Measurements from ENCODE around the gene CTNNA3. TPM values are rescaled to one million over a fixed set of nuclear protein-coding genes. Genes with fewer than 3 reads are reported as not detected.

CTNNA3 gene
- polyA plus RNA-seq, 6 donors from 2014 or later = 0.38 to 1.2 TPM; not detected in 4

DNA sequence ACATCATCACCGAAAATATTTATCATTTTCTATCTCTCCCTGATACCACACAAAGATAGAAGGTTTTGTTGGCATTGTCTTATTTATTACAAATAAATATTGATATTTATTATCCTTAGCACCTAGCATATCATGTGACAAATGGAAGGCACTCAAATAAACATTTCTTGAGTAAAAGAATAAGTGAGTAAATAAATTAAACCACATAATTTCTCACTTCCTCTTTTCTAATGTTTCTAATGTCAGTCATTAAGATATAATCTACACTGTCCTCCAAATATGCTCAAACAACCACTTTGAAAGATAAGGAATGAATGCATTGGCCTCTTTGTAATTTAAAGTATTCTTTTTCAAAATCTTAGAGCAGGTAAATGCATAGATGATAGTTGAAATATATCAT, 1797.9 kb downstream of the CTNNA3 start:
- Mint-ChIP-seq H3K27me3 (peaks cover 0 to 7% (median 0%) of the 10 kb centered on the region in 3 donors), H3K9me3 (peaks cover 0 to 8% (median 2%) of the 10 kb centered on the region in 7 donors), H3K4me1 (no peaks in the 10 kb centered on the region), H3K4me3 (no peak overlapping the region), H3K36me3 (no peaks in the 10 kb centered on the region), H3K27ac (no peak overlapping the region)
- ATAC-seq (ENCODE audit: low read depth in 2 of 2) (no peak), DNase-seq (no peak)

DNA sequence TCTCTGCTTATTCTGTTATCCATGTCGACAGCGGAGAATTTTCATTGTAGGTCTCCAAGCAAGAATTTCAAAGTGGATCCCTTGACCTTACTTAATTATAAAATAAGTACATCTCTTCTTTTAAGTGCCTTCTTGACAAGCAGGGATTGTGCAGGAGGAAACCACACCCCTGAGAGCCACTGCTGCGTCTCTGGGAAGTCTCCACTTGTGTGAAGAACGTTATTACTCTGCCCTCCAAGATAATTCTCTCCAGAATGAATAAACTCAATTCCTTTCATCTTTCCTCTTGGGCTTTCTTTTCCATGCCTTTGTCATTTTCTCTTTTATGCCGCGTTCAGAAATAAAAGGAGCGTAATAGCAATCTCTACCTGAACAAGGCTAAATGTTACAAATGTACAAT, 1801.0 kb downstream of the CTNNA3 start:
- peaks cover 0 to 7% (median 0%) of the 10 kb centered on the region in 3 donors for H3K27me3 Mint-ChIP-seq
- ATAC-seq (ENCODE audit: low read depth in 2 of 2) = no peak
- peaks cover 0 to 9% (median 0%) of the 10 kb centered on the region in 7 donors for H3K9me3 Mint-ChIP-seq
- no peak overlapping the region for H3K27ac Mint-ChIP-seq
- H3K36me3 Mint-ChIP-seq = no peaks in the 10 kb centered on the region
- no peaks in the 10 kb centered on the region for H3K4me1 Mint-ChIP-seq
- H3K4me3 Mint-ChIP-seq = no peak overlapping the region
- DNase-seq = no peak

DNA sequence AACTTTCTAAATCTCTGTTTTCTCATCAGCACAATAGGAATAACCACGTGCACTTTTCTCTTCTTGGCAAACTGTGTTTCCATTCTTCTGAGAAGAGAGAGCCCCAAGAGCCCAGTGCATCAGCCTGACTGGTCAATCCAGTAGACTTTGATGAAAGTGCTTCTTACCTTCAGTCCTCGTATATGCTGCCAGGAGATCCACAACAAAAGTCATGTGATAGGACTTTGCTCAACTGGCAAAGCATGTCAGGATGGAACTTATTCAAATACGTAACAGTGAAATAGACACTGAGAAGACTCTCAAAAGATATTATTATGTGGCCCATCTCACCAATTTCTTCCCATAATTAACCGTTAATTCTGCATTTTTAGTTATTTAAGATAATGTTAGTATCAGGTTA, 1801.6 kb downstream of the CTNNA3 start:
- no peak for DNase-seq
- H3K4me1 Mint-ChIP-seq = no peaks in the 10 kb centered on the region
- no peak overlapping the region for H3K27ac Mint-ChIP-seq
- no peak overlapping the region for H3K4me3 Mint-ChIP-seq
- no peaks in the 10 kb centered on the region for H3K36me3 Mint-ChIP-seq
- ATAC-seq (ENCODE audit: low read depth in 2 of 2) = no peak
- H3K27me3 Mint-ChIP-seq = peaks cover 0 to 7% (median 0%) of the 10 kb centered on the region in 3 donors
- peaks cover 0 to 9% (median 0%) of the 10 kb centered on the region in 7 donors for H3K9me3 Mint-ChIP-seq

GRCh38 chr10:65893676-65894075, 1802.3 kb downstream of the CTNNA3 start:
- DNase-seq (no peak), ATAC-seq (ENCODE audit: low read depth in 2 of 2) (no peak)
- no peak overlapping the region for H3K27ac Mint-ChIP-seq
- peaks cover 0 to 9% (median 0%) of the 10 kb centered on the region in 7 donors for H3K9me3 Mint-ChIP-seq
- H3K36me3 Mint-ChIP-seq = no peaks in the 10 kb centered on the region
- H3K4me3 Mint-ChIP-seq = no peak overlapping the region
- H3K4me1 Mint-ChIP-seq = no peaks in the 10 kb centered on the region
- peaks cover 0 to 7% (median 0%) of the 10 kb centered on the region in 3 donors for H3K27me3 Mint-ChIP-seq

DNA sequence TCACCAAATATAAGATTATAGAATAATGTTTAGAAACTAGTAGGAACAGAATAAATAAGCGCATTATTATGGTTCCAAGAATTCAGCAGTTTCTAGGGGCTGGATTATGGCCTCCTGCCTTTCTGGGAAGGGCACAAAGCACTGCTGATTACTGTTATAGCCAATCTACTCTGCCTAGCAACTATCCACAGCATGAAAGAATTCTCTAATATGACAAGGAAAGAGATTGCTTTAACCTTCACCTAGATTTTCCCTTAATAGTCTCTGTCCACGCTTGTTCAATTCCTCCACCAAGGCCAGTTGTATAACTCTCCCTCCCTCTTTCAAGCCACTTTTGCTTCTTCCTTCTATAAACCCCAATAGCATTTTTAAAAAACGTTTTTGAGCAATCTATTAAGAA, 1803.7 kb downstream of the CTNNA3 start:
- H3K36me3 Mint-ChIP-seq = no peaks in the 10 kb centered on the region
- no peak overlapping the region for H3K27ac Mint-ChIP-seq
- H3K4me3 Mint-ChIP-seq = no peak overlapping the region
- H3K27me3 Mint-ChIP-seq = peaks cover 0 to 1% (median 0%) of the 10 kb centered on the region in 3 donors
- H3K9me3 Mint-ChIP-seq = peaks cover 0 to 6% (median 3%) of the 10 kb centered on the region in 7 donors
- no peak for DNase-seq
- no peak for ATAC-seq (ENCODE audit: low read depth in 2 of 2)
- H3K4me1 Mint-ChIP-seq = no peaks in the 10 kb centered on the region

DNA sequence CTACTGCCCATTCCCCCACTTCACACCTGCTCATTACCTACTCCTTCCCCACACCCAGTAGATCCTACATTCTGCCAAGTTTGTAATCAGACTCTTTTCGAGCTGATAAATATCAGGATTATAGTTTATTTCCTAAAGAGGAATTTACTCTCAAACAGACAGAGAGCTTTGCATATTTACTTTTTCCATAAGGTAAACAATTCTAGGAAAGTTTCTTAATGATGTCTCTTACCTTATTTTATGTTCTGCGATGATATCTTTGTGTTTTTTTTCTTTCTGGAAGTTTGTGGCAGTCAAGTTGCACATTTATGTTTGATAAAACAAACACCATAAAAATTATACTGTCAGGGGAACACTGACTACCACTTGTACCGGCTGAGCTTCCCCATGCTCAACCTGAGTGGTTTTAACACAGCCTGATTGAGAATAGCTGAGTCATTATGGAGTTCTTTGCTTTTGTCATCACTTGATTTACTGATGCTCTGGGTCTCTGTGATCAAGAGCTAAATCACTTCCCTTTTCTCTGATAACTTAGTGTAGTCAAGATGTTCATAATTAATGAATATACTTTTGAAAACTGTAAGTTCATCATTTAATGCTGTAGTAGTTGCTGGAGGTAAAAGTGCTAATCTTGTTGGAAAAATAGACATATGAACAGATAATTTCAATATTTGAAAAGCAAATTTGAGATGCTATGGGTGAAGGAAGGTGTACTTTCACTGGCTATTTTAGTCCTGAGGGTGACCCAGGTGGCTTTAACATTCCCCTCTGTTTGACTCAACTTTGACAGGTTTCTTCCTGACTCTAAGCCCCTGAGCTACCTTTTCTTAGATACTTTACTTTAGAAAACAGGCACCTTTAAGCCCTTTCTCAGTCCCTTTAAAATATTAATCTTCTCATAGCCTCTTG, 1804.7 kb downstream of the CTNNA3 start:
- peaks cover 0 to 13% (median 5%) of the 10 kb centered on the region in 7 donors for H3K9me3 Mint-ChIP-seq
- no peaks in the 10 kb centered on the region for H3K36me3 Mint-ChIP-seq
- no peaks in the 10 kb centered on the region for H3K27me3 Mint-ChIP-seq
- no peaks in the 10 kb centered on the region for H3K4me1 Mint-ChIP-seq
- ATAC-seq (ENCODE audit: low read depth in 2 of 2) (no peak), DNase-seq (no peak)
- H3K4me3 Mint-ChIP-seq = no peak overlapping the region
- H3K27ac Mint-ChIP-seq = no peak overlapping the region

- Mint-ChIP-seq H3K9me3 (peaks cover 0 to 10% (median 0%) of the 10 kb centered on the region in 7 donors), H3K4me1 (no peaks in the 10 kb centered on the region), H3K4me3 (no peak overlapping the region), H3K27ac (no peak overlapping the region), H3K36me3 (no peaks in the 10 kb centered on the region), H3K27me3 (no peaks in the 10 kb centered on the region)
- no peak for DNase-seq
- ATAC-seq (ENCODE audit: low read depth in 2 of 2) = no peak
These were observed 1831.5 kb downstream of the CTNNA3 start for GRCh38 chr10:65864529-65864928.

DNA sequence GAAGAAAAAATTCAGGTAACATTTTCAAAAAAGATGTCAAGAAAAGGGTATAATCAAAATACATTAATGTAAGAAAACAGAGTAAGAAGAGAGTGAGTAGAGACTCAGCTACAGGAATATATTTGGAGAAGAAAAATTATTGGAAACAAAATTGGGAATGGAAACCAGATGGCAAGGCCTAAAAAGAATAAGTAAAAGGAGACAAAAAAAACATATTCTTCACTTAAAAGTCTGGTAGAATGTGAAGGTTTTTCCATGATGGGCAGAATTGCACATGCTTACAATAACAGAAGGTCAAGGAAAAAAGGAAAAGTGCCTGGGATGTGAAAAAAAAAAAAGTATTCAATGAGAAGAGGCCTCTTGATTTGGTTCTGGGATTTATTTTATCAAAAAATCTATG, 1832.0 kb downstream of the CTNNA3 start:
- Mint-ChIP-seq H3K36me3 (no peaks in the 10 kb centered on the region), H3K27me3 (no peaks in the 10 kb centered on the region), H3K4me1 (no peaks in the 10 kb centered on the region), H3K4me3 (no peak overlapping the region), H3K9me3 (peaks cover 0 to 10% (median 0%) of the 10 kb centered on the region in 7 donors), H3K27ac (no peak overlapping the region)
- DNase-seq (no peak), ATAC-seq (ENCODE audit: low read depth in 2 of 2) (no peak)

Other genes with a start within 250 kb of the CTNNA3 start
- under 1 TPM in 1 of 6 donors, not detected in 5; 0.70 TPM for gene DNAJC12, start 142.0 kb upstream of the CTNNA3 start, polyA plus RNA-seq (ENCODE audit: low read depth in 6 of 6)
- 10 to 100 TPM; 16.5 to 34.4 (median 21.0) TPM for gene SIRT1, start 188.5 kb upstream of the CTNNA3 start, polyA plus RNA-seq (ENCODE audit: low read depth in 6 of 6)